HG02981 (cell line): Measurements from ENCODE around the gene IGF2.
"Not testable (repeated sequence)": the region's sequence is repeated elsewhere in the genome, so short reads cannot be mapped to it uniquely, and the experiment has no call there.

Source experiments
- ATAC-seq: cut with Tn5 transposase; IDR thresholded peaks from one replicate; pipeline ENCODE4 v1.9.1; 2021; ENCODE audit warnings: mild to moderate bottlenecking, moderate library complexity; ENCODE audit not compliant: unreplicated experiment

The IGF2 gene, protein sequence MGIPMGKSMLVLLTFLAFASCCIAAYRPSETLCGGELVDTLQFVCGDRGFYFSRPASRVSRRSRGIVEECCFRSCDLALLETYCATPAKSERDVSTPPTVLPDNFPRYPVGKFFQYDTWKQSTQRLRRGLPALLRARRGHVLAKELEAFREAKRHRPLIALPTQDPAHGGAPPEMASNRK

DNA sequence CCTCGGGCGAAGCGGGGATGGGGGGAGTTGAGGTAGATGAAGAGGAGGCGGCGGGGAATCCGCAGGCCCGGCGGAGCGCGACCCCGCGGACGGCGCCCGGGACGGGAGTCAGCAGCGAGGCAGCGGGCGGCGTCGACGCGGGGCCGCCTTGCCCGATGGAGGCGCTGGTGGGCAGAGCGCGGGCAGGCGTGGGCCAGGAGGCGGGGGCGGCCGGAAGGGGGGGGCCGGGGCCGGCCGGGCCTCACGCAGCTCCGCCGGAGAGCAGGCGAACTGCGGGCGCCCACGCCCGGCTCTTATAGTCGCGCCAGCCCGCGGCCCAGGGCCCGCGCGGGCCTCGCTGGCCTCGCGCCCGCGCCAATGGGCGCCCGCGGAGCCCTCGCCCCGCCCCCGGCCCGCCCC is at the start of gene IGF2:
IGF2 (minus strand) TSS at position 267 of the 399 bp plus-strand sequence. CDS start 3,866 bp downstream, outside the sequence.
- ATAC-seq = no peak

DNA sequence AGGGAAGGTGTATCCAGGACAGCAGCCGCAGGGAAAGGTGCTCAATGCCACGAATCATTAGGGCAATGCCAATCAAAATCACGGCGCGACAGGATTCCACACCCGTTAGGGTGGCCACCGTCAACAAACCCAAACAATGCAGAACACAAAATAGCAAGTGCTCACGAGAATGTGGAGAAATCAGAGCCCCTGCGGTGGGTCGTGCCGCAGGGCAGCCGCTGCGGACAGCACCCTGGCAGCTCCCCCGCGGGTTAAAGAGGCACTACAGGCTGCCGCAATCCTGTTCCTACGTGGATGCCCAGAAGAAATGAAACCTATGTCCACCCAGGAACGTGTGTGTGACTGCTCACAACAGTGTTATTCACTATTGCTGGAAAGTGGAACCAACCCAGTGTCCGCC is 49.6 kb upstream of the IGF2 start:
- no peak for ATAC-seq

DNA sequence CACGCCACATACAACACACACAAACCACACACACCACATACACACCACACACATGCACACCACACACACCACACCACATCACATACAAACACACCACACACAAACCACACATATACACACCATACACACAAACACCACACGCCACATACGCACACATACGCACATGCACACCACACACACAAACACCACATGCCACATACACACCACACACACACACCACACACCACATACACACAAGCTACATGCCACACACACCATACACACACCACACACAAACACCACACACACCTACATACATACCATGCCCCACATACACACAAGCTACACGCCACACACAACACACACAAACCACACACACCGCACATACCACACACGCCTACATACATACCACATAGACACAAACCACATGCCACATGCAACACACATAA is 48.1 kb upstream of the IGF2 start:
- no peak for ATAC-seq

DNA sequence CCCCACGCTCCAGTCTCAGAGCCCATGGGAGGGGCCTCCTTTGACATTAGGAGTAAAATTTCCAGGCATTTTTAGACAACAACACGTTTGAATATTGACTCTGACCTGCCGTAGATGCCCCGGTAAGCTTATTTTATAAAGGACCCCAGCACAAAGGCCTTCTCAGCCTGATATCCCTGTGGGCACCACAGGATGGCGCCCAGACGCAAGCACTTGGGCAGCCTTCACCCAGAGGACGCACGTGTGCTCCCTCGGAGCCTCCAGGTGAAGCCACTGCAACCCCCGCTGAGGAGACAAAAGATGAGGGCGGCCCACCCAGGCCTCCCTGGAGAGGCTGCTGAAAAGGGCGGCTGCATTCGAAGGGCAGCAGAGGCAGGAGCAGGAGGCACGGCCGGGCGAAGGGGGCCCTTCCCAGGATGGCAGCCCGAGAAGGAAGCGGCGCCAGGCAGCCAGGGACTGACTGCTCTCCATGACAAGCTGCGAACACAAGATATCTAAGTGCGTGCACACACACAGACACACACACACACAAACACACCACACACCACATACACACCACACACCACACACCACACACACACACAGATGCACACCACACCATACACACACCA is 47.6 kb upstream of the IGF2 start:
- no peak for ATAC-seq

DNA sequence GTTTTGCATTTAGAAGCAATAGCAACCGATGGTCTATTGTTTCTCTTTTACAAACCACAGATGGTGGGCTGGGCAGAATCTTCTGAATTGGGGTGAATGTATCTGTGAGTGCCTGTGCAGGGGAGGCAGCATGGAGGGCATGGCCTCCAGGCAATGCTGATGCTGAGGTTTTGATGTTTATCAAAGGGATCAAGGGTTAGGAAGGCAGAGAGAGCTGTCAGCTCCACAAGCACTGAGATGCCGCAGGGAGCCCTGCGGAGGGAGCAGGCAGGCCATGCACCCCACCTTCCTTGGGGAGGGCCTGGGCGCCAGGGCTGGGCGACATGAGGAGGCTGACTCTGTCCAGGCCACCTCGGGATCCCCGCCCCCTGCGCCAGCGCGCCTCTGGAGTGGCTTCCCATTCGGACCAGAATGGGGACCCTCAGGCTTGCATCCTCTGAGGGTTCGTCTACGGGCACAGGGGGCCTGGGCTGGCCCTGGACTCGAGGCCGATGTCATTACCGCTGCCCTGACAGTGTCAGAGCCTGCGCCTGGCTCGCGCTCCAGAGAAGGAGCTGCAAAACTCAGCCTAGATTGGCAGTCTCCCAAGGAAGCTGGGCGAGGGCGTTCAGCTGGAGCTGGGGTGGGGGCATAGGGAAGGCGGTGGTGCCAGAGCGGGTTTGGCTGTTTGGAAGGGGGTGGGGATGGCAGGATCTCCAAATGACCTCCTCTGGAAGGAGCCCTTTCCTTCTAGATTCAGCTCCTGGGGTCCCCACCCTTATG is 46.3 kb upstream of the IGF2 start:
- no peak for ATAC-seq

DNA sequence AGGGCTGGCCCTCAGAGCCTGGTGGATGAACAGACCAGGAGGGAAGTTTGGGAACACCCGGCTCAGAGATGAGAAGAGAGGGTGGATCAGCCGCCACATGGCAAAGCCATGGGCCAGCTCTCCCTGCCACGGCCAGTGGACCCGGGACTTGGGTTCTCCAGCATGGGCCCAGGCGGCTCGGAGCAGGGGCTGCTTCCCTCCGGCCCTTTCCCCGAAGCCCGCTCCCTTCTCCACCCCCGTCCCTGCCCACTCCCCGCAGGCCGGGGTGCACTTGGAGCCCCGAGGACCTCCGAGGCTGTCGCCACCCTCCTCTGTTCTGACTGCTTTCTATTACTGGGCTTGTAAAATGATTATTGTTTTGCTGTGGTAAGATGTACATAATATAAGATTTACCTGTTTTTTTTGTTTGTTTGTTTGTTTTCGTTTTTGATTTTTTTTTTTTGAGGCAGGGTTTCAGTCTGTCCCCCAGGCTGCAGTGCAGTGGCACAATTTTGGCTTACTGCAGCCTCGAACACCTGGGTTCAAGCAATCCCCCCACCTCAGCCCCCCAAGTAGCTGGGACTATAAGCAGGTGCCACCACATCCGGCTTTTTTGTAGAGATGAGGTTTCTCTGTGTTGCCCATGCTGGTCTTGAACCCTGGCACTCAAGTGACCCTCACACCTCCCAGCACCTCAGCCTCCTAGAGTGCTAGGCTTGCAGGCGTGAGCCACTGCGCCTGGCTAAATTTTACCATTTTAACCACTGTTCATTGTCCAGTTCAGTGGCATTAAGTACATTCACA is 43.7 kb upstream of the IGF2 start:
- ATAC-seq = no peak

DNA sequence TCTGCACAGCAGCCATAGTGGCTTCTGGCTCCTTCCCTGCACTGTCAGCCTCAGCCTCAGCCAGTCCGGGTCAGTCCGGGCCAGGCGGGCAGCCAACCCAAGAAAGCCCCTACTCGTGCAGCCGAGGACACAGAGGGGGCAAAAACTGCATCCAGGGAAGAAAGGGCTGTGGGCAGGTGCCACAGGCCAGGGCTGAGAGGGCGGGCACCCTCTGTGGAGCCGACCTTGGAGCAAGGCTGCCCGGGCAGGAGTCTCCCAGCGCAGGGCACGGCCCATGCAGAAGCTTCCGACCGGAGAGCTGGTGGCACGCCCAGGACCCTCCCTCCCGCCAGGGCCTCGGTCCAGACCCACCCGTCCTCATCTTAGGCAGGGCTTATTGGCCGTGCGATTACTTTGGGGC is 42.9 kb upstream of the IGF2 start:
- ATAC-seq = no peak

DNA sequence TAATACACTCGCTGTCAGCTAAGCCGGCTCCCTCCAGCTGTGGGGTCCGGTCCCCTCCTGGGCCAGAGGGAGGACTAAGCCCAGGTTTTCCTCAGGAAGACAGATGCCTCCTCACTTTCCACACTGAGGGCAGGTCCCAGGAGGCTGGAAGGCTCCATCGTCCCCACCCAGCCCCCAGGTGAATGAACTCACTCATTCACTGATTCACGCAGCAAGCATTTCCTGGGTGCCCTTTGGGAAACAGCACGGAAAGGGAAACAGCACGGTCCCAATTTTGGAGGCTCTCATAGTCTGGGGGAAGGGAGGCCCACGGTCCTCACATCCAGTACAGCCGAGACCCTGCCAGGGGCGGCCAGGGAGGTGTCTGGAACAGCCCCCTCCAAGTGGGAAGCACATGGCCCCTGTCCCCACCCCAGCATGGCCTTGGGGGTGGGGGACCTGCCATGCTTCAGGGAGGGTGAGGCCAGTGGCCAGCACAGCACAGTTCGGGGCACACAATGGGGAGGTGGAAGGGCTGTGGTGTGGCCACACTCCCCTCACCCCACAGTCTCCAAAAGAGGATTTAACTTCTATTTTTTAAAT is 41.7 kb upstream of the IGF2 start:
- ATAC-seq = no peak

DNA sequence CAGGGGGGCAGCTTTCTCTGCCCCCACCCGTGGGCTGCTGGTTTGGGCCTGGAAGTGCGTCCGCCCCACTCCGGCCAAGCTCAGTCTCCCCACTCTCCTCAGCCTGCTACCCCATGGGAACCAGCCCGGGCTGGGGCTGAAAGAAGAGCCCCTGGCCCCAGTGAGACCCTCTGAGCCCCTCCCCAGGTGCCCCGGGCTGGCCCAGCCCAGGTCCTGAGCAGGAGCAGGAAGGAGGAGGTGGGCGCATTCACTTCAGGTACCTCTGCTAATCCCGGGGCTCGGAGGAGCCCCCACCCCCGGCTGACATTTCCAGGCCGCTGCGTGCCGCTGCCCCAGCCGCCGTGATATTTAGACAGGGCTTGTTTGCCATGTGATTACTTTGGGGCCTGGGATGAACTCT is 41.2 kb upstream of the IGF2 start:
- no peak for ATAC-seq

DNA sequence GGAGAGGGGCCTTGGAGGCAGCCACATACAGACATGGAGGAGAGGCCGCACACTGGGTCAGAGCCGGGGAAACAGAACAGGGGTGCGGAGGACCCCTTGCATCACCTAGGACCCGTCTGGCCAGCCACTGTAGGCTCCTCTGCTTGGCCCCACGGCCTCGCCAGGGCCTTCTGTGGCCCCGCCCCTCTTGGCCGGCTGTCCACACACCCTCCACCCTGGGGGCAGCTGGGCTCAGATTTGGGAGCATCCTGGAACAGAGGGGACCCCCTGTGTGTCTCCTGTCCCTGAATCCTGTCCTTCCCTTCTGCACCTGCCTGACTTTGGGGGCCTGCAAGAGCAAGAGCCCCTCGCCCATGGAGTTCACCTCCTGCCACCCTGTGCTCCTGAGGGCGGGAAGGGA is 40.3 kb upstream of the IGF2 start:
- no peak for ATAC-seq

DNA sequence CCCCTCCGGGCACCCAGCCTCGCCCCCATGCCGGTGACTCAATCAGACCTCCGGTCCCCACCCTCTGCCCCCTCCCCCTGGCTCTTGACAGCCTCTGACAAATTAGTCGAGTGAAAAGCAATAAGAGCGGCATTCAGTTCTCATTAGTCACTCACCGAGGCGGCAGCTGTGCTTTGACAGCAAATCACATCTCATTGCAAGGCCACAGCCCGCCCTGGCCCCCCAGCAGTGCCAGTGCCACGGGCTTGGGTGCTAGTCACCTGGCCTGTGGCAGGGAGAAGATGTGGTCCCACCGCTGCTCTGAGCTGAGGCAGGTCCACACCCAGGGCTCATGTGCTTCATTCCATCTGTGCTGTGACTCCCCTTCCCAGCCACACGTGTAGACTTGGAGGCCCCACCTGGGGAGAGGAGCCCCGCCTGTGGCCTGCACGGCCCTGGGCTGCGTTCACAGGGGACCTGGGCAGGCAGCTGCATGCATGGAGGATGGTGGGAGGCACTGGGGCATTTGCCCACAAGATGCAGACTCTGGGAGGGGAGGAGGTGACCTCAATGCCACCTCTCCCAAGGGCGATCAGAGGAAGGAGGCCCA is 39.8 kb upstream of the IGF2 start:
- no peak for ATAC-seq

DNA sequence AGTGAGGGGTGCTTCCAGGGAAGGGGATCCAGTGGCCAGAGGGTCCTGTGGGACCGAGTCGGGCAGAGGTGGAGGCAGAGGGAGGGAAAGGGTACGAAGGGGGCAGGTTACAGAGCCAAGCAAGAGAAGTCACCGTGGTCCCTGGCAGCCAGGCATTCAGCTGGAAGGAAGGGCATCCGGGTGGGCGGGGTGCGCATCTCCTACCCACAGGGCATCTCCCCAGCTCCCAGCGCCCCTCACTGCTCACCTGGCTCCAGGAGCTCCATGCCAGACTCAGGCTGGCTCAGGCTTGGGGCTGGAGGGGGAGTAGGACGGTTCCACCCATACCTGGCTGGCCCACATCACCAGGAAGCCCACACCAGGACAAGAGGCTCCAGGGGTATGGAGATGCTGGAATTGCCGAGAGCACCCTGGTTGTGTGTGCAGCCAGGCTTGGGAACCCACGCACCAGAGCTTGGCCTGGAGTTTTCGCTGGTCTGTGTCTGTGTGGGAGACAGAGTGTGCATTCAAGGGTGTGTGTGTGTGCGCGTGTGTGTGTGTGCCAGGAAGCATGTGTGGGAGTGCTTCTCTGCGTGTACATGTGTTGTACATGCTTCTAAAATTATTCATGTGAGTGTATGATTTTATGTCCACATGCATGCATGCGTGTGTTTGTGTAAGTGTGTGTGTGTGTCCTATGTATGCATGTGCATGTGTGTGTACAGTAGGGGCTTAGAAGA is 39.0 kb upstream of the IGF2 start:
- ATAC-seq = not testable (repeated sequence)

DNA sequence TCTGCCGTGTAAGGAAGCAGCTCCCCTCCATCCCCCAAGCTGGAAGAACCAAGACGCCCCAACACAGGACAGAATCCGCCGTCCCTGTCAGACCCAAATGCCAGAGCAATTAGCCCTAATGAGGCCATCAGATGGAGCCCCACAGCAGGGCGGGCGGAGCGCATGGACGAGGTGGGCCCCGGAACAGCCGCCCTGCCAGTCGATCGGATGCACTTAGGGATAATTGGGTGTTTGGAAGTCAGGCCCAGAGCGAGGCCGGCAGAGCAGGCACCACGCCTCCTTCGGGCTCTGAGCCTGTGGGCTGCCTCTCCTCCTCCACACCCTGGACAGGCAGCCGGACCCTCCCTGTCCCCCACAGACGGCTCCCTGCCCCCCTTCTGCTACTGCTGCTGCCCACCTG is 37.9 kb upstream of the IGF2 start:
- no peak for ATAC-seq

DNA sequence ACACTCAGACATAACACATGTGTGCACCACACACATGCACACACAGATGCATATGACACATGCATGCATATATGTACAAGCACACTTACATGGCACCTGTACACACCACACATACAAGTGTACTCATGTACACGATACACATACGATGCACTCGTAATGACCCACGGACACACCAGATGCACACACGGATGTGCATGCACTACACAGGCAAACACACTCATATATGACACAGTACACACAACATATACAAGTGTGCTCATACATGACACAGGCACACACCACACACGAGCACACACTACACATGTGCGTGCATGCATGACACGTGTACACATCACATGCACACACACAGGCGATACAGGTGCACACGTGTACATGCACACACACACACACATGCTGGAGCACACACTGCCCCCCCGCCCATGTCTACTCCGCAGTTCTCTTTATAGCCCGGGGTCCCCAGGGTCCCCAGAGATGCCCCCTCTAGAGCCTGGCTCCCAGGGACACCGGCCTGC is 37.3 kb upstream of the IGF2 start:
- ATAC-seq = no peak

DNA sequence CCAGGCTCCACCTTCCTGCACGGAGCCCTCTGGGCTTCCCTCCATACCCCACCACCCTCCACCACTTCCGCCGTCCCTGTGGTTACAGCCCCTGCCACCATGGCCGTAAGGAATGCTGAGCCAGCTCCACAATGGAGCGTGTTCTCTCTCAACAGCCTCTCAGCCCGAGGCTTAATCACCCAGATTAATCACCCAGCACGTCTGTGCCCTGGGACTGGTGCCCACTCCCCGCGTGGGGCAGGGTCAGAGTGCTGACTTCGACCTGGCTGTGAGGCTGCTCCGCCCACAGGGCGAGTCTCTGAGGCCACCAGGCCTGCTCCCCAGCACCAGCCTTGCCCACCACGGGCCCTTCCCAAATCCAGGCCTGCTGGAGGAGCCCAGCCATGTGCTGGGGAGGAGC is 36.5 kb upstream of the IGF2 start:
- ATAC-seq = no peak

DNA sequence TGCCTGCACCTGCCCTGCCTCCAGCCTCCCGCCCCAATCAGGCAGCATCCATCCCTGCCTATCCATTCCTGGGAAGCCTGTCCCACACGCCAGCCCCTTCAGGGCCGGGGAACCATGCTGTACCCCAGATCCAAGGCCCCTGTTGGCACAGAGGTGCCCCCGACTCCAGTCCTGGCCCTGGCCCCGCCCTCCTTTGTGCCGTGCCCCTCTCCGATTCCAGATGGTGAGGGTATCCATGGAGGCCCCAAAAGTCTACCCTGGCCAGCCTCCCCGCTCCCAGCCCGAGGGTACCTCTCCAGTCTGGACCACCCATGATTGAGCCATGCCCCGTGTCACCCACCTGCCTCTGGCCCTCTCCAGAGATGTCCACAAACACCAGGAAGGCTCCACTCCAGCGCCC is 35.2 kb upstream of the IGF2 start:
- no peak for ATAC-seq

DNA sequence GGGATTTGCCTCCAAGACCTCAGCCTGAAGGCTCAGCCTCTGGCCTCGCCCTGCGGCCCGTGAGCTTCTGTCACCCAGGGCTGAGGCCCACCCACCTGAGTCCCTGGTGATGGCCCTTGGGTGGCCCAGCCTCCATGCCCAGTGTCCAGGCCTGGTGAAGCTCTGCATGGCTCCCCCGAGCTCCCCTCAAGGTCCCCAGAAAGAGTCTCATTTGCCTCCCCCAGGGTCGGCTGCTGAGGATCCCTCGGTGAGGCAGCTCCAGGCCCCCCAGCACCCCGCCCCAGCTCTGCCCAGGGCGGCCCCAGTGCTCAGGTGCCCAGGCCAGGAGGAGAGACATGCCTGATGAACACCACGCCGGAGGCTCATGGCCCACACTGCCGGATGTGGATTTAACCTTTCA is 34.6 kb upstream of the IGF2 start:
- ATAC-seq = no peak

DNA sequence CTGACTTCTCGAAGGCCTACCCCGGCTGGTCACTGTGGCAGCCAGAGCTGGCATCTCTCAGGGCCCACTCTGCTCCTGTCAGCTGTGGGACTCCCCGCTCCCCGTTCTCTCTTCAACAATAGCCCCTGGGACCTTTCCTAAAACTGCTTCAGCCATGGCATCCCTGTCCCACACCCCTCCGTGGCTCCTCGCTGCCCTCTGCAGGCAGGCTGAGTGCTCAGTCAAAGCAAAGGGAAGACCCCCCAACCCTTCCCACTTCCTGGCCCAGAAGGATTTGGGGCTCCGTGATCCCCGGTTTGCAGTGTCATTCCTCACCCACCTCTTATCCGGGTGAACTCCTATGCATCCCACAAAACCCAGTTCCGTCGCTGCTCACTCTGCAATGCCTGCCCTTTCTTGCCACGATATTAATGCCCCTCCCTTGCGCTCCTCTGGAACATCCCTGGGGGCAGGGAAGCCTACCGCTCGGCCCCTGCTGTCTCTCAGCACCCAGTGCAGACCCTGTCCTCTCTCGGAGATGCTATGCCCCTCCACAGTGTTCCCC is 34.0 kb upstream of the IGF2 start:
- no peak for ATAC-seq

DNA sequence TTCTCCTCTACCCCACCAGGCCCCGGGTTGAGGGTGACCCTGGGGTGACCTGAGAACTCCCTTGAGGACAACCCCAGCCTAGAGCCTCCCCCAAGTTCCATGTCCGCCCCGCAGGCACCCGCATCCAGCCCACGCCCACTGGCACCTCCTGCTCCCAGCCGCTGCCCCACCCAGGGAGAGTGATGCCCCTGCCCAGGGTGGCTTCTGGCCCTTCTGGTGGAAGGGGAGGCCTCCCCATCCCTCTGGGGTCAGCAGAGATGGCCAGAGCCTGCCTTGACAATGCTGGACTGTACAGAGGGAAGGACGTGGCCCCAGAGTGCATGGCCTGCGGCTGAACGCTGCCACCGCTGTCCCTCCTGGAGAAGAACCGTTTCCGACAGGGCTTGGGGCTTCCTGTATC is 33.5 kb upstream of the IGF2 start:
- no peak for ATAC-seq

DNA sequence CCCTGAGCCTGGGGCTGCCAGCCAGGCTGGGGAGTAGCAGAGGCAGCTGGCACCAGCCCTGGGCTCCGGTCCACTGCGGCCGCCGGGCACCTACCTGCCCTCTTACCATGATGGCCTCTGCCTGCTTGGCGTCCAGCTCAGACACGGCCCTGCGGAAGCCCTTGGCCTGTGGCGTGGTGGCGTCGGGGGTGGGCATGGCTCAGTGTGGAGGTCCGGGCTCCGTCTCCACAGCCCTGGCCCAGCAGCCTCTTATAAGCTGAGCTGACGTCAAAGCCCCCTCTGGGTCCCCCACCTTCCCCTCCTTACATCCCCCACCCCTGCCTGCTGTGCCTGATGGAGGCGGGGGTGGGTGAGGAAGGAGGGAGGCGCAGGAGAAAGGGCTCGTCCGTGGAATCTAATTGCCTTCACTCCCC is 32.4 kb upstream of the IGF2 start, which contains the start of gene TH:
TH (minus strand) TSS at position 225 of the 413 bp plus-strand sequence; CDS start at position 196, 29 bp downstream.
- no peak for ATAC-seq
